ENCODE measurements around the gene MARCKS. TPM values are rescaled to one million over a fixed set of nuclear protein-coding genes. Genes with fewer than 3 reads are reported as not detected.

The MARCKS gene, protein sequence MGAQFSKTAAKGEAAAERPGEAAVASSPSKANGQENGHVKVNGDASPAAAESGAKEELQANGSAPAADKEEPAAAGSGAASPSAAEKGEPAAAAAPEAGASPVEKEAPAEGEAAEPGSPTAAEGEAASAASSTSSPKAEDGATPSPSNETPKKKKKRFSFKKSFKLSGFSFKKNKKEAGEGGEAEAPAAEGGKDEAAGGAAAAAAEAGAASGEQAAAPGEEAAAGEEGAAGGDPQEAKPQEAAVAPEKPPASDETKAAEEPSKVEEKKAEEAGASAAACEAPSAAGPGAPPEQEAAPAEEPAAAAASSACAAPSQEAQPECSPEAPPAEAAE
- total RNA-seq, result 146 TPM

DNA sequence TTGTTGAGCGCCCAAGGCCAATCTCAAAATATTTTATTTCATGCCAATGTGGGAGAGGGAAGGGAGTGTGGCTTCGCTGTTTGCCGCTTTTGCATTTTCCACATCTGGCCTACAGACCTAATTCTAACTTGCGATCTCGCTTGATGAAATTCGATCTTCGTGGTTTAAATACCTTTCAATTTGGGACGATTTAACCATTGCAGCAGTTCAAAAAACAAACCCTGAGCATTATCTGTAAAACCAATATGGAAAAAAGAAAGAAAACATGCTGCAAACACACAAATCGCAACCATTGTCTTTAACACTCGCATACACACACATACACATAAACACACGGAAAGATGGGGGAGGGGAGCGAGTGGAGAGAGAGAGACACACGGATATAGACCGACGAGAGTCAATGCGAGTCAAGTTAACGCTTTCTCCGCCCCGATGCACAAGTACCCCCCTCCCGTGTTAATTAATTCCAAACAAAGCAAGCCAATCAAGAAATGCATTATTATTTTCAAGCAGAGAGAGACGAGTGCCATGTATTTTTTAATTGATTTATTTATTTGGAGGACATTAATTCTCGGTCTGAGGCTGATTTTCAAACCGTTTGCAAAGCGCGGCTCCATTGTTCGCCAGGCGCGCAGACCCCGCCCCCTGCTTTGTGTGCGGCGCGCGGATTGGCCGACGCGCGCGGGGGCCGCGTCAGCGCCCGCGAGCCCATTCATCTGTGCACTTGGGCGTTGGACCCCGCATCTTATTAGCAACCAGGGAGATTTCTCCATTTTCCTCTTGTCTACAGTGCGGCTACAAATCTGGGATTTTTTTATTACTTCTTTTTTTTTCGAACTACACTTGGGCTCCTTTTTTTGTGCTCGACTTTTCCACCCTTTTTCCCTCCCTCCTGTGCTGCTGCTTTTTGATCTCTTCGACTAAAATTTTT is at the start of gene MARCKS:
TSS of gene MARCKS (plus strand) at position 721 of the 931 bp plus-strand sequence. CDS start 401 bp downstream, outside the sequence.
- Histone ChIP-seq H3K4me3 (ENCODE audit: low read length in 3 of 3) (peak within 1 kb of the TSS; percentile 80 to 87 (median 82)), H3K36me3 (ENCODE audit: control insufficient read depth in 3 of 3, insufficient read depth in 3 of 3, low read length in 3 of 3) (no peaks in the 10 kb centered on the region), H3K9ac (ENCODE audit: low read depth in 1 of 3, low read length in 3 of 3) (peak within 1 kb of the TSS; percentile 94 to 96 (median 95)), H3K27ac (ENCODE audit: low read depth, low read length) (peak within 1 kb of the TSS; percentile 96), H3K27me3 (ENCODE audit: control insufficient read depth in 3 of 3, insufficient read depth in 3 of 3, low read length in 3 of 3) (no peaks in the 10 kb centered on the region), H3K9me3 (ENCODE audit: control insufficient read depth in 3 of 3, low read length in 3 of 3) (no peaks in the 10 kb centered on the region), H3K4me1 (ENCODE audit: control insufficient read depth in 3 of 3, insufficient read depth in 3 of 3, low read length in 3 of 3) (peaks cover 6 to 22% (median 12%) of the 10 kb centered on the region in 3 donors)

DNA sequence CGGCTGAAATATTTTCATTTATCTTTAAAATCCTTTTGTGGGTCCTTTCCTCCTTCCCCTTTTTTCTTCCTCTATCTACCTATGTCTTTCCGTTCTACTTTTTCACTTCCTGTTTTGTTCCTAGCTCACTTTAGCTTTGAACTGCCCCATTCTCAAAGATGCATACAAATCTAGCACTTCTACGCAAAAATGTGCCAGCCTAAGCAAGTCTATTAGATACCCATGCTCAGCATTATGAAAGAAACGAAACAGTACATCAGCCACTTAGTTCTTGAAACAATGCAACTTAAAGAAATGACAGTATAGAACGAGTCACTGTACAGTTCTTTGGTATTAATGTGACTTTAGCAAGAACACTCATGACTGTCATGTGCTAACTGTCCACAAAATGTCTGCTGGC is 47.3 kb upstream of the MARCKS start:
- no peaks in the 10 kb centered on the region for H3K36me3 ChIP-seq (ENCODE audit: control insufficient read depth in 3 of 3, insufficient read depth in 3 of 3, low read length in 3 of 3)
- no peaks in the 10 kb centered on the region for H3K9me3 ChIP-seq (ENCODE audit: control insufficient read depth in 3 of 3, low read length in 3 of 3)
- peaks cover 0 to 4% (median 4%) of the 10 kb centered on the region in 3 donors for H3K4me1 ChIP-seq (ENCODE audit: control insufficient read depth in 3 of 3, insufficient read depth in 3 of 3, low read length in 3 of 3)
- no peaks in the 10 kb centered on the region for H3K27me3 ChIP-seq (ENCODE audit: control insufficient read depth in 3 of 3, insufficient read depth in 3 of 3, low read length in 3 of 3)
- H3K4me3 ChIP-seq (ENCODE audit: low read length in 3 of 3), result no peak overlapping the region
- H3K27ac ChIP-seq (ENCODE audit: low read depth, low read length), result no peak overlapping the region
- H3K9ac ChIP-seq (ENCODE audit: low read depth in 1 of 3, low read length in 3 of 3), result no peak overlapping the region

DNA sequence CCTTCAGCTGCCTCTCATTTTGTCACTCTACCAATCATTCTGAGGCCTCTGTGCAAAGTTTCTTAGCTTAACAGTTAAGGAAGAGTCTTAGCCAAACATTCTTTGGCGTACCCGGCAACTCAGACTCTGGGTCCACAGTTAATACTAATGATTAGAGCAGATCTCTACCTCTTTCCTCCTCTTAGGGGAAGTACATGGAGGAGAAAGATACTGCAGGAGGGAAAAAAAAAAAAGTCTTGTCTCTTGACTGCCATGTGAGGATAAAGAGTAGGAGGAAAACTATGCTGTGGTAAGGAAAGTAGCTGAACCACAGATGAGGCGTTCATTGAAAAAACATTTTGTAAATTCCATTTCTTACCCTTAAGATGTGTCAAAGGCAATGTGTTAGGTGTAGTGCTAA is 44.0 kb upstream of the MARCKS start:
- Histone ChIP-seq H3K4me3 (ENCODE audit: low read length in 3 of 3) (no peak overlapping the region), H3K9me3 (ENCODE audit: control insufficient read depth in 3 of 3, low read length in 3 of 3) (no peaks in the 10 kb centered on the region), H3K9ac (ENCODE audit: low read depth in 1 of 3, low read length in 3 of 3) (no peak overlapping the region), H3K27ac (ENCODE audit: low read depth, low read length) (no peak overlapping the region), H3K4me1 (ENCODE audit: control insufficient read depth in 3 of 3, insufficient read depth in 3 of 3, low read length in 3 of 3) (no peaks in the 10 kb centered on the region), H3K36me3 (ENCODE audit: control insufficient read depth in 3 of 3, insufficient read depth in 3 of 3, low read length in 3 of 3) (no peaks in the 10 kb centered on the region), H3K27me3 (ENCODE audit: control insufficient read depth in 3 of 3, insufficient read depth in 3 of 3, low read length in 3 of 3) (no peaks in the 10 kb centered on the region)

DNA sequence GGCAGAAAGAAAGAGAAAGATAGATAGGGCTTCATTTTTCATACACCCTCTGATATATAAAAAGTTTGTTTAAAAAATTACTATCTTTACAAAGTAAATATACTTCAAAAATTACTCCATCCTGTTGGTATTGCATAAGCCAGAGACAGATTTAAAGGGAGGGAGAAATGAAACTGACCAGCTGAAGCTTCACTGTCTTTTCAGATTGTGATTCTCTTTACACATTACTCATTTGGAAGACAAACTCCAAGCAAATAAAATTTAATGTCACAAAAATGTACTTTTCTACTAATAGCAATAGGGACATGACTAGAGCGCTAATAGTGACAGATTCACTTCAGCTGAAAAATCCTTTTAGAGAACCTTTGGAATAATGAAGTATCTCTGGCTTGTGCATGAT is 38.6 kb upstream of the MARCKS start:
- no peaks in the 10 kb centered on the region for H3K27me3 ChIP-seq (ENCODE audit: control insufficient read depth in 3 of 3, insufficient read depth in 3 of 3, low read length in 3 of 3)
- no peak overlapping the region for H3K9ac ChIP-seq (ENCODE audit: low read depth in 1 of 3, low read length in 3 of 3)
- H3K9me3 ChIP-seq (ENCODE audit: control insufficient read depth in 3 of 3, low read length in 3 of 3), result no peaks in the 10 kb centered on the region
- no peak overlapping the region for H3K4me3 ChIP-seq (ENCODE audit: low read length in 3 of 3)
- peaks cover 0 to 3% (median 0%) of the 10 kb centered on the region in 3 donors for H3K4me1 ChIP-seq (ENCODE audit: control insufficient read depth in 3 of 3, insufficient read depth in 3 of 3, low read length in 3 of 3)
- no peak overlapping the region for H3K27ac ChIP-seq (ENCODE audit: low read depth, low read length)
- H3K36me3 ChIP-seq (ENCODE audit: control insufficient read depth in 3 of 3, insufficient read depth in 3 of 3, low read length in 3 of 3), result no peaks in the 10 kb centered on the region

DNA sequence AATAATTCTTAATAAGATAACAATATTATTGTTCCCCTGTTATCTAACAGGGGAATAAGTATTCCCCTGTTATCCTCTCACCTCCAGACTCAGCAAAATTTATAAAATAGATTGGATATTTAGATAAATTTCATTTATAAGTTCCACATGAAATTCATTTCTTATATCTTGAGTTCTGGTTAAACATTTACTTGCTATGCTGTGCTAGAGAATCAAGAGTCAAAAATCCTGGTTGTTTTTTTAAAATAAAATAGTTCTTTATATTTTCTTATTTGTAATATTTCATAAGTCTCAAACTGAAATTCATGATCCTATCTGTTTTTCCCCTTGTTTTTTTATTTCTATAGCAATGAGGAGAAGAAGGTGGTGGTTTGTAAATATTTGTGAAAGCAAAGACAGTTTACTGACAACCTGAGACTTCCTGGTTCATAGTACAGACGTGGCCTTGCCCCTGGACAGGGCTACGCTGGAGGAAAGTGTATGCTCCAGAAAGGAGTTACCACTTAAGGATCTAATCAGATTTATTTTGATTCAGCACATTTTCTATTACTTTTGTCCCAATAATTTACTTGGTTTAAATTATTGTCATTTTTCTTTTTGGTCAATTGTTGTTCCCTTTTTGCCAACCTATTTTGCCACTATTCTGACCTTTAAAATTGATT is 37.8 kb upstream of the MARCKS start:
- Histone ChIP-seq H3K9ac (ENCODE audit: low read depth in 1 of 3, low read length in 3 of 3) (no peak overlapping the region), H3K27ac (ENCODE audit: low read depth, low read length) (no peak overlapping the region), H3K27me3 (ENCODE audit: control insufficient read depth in 3 of 3, insufficient read depth in 3 of 3, low read length in 3 of 3) (no peaks in the 10 kb centered on the region), H3K36me3 (ENCODE audit: control insufficient read depth in 3 of 3, insufficient read depth in 3 of 3, low read length in 3 of 3) (no peaks in the 10 kb centered on the region), H3K9me3 (ENCODE audit: control insufficient read depth in 3 of 3, low read length in 3 of 3) (no peaks in the 10 kb centered on the region), H3K4me3 (ENCODE audit: low read length in 3 of 3) (no peak overlapping the region), H3K4me1 (ENCODE audit: control insufficient read depth in 3 of 3, insufficient read depth in 3 of 3, low read length in 3 of 3) (peaks cover 0 to 3% (median 2%) of the 10 kb centered on the region in 3 donors)

DNA sequence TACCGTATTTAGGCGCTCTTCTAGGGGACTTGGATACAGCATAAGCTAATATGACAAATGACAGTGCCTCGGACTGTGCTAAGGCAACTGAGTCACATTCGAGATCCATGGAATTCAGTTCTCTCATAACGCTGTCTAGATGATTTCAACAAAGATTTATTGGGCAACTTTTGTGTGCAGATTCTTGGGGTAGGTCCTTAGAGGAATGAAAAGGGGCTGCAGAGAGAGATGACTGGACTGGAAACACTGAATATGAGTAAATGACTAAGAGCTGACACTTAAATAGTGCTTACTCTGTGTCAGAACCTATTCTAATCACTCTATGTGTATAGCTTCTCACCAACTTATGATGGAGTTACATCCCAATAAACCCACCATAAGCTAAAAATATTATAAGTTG is 36.4 kb upstream of the MARCKS start:
- Histone ChIP-seq H3K36me3 (ENCODE audit: control insufficient read depth in 3 of 3, insufficient read depth in 3 of 3, low read length in 3 of 3) (no peaks in the 10 kb centered on the region), H3K27me3 (ENCODE audit: control insufficient read depth in 3 of 3, insufficient read depth in 3 of 3, low read length in 3 of 3) (no peaks in the 10 kb centered on the region), H3K9ac (ENCODE audit: low read depth in 1 of 3, low read length in 3 of 3) (no peak overlapping the region), H3K9me3 (ENCODE audit: control insufficient read depth in 3 of 3, low read length in 3 of 3) (no peaks in the 10 kb centered on the region), H3K4me1 (ENCODE audit: control insufficient read depth in 3 of 3, insufficient read depth in 3 of 3, low read length in 3 of 3) (peaks cover 5 to 13% (median 12%) of the 10 kb centered on the region in 3 donors), H3K4me3 (ENCODE audit: low read length in 3 of 3) (no peak overlapping the region), H3K27ac (ENCODE audit: low read depth, low read length) (no peak overlapping the region)

DNA sequence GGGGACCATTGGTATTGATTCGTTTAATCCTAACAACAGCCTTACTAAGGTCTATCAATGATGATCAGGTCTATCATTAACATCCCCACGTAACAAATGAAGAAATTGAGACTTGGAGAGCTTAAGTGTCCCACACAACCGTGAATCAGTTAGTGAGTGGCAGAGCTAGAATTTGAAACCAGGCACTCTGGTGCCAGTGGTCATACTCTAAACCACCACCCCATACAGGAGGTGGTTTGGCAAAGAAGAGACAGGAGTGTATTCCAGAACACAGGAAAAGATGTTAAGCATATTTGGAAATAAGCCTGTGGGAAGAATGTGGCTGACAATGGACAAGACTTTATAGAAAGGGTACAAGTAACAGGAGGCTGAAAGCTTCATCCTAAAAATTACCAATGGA is 35.7 kb upstream of the MARCKS start:
- H3K4me1 ChIP-seq (ENCODE audit: control insufficient read depth in 3 of 3, insufficient read depth in 3 of 3, low read length in 3 of 3), result peaks cover 9 to 20% (median 15%) of the 10 kb centered on the region in 3 donors
- no peaks in the 10 kb centered on the region for H3K27me3 ChIP-seq (ENCODE audit: control insufficient read depth in 3 of 3, insufficient read depth in 3 of 3, low read length in 3 of 3)
- H3K4me3 ChIP-seq (ENCODE audit: low read length in 3 of 3), result no peak overlapping the region
- no peaks in the 10 kb centered on the region for H3K9me3 ChIP-seq (ENCODE audit: control insufficient read depth in 3 of 3, low read length in 3 of 3)
- no peaks in the 10 kb centered on the region for H3K36me3 ChIP-seq (ENCODE audit: control insufficient read depth in 3 of 3, insufficient read depth in 3 of 3, low read length in 3 of 3)
- no peak overlapping the region for H3K9ac ChIP-seq (ENCODE audit: low read depth in 1 of 3, low read length in 3 of 3)
- no peak overlapping the region for H3K27ac ChIP-seq (ENCODE audit: low read depth, low read length)

DNA sequence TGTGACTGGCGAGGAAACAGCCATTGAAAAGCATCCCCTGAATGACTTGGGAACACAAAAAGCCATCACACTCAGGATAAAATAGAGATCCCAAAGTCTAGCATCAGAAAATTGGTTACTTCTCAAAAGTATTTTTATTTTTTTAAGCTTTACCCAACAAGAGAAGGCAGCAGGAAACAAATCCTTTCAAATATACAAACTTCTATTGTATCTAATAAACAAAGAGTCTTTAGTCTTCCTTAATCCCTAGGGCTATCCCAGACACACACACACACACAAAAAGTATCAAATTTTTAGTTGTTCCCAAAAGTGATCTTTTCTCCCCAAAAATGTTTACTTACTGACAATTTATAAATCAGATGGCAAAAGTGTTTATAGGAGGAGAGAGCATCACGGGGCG is 33.2 kb upstream of the MARCKS start:
- Histone ChIP-seq H3K36me3 (ENCODE audit: control insufficient read depth in 3 of 3, insufficient read depth in 3 of 3, low read length in 3 of 3) (no peaks in the 10 kb centered on the region), H3K4me3 (ENCODE audit: low read length in 3 of 3) (no peak overlapping the region), H3K4me1 (ENCODE audit: control insufficient read depth in 3 of 3, insufficient read depth in 3 of 3, low read length in 3 of 3) (peaks cover 11 to 20% (median 19%) of the 10 kb centered on the region in 3 donors), H3K9ac (ENCODE audit: low read depth in 1 of 3, low read length in 3 of 3) (no peak overlapping the region), H3K27me3 (ENCODE audit: control insufficient read depth in 3 of 3, insufficient read depth in 3 of 3, low read length in 3 of 3) (no peaks in the 10 kb centered on the region), H3K27ac (ENCODE audit: low read depth, low read length) (no peak overlapping the region), H3K9me3 (ENCODE audit: control insufficient read depth in 3 of 3, low read length in 3 of 3) (no peaks in the 10 kb centered on the region)

DNA sequence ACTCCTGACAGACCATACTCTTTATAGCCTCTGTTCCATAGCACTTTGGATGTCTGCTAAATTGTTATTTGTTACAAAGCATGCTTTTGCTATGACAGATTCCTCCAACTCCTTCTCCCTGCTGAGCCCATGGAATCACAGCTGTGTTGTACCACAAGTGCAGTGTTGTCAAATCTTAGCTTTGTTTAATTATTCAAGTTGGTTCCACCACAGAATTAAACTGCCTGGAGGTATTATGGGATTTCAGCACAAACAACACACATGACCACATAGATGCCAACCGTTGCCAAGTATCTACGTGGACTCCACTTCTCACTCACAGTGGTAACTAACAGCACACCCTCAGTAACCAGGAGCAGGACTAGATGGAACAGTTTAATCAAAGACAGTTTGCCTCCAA is 32.7 kb upstream of the MARCKS start:
- no peak overlapping the region for H3K9ac ChIP-seq (ENCODE audit: low read depth in 1 of 3, low read length in 3 of 3)
- peaks cover 15 to 24% (median 20%) of the 10 kb centered on the region in 3 donors for H3K4me1 ChIP-seq (ENCODE audit: control insufficient read depth in 3 of 3, insufficient read depth in 3 of 3, low read length in 3 of 3)
- H3K4me3 ChIP-seq (ENCODE audit: low read length in 3 of 3), result no peak overlapping the region
- no peaks in the 10 kb centered on the region for H3K9me3 ChIP-seq (ENCODE audit: control insufficient read depth in 3 of 3, low read length in 3 of 3)
- no peak overlapping the region for H3K27ac ChIP-seq (ENCODE audit: low read depth, low read length)
- H3K27me3 ChIP-seq (ENCODE audit: control insufficient read depth in 3 of 3, insufficient read depth in 3 of 3, low read length in 3 of 3), result no peaks in the 10 kb centered on the region
- no peaks in the 10 kb centered on the region for H3K36me3 ChIP-seq (ENCODE audit: control insufficient read depth in 3 of 3, insufficient read depth in 3 of 3, low read length in 3 of 3)

All from skeletal muscle tissue (tissue), 4 donors.